SU-DHL-6 (cell line): Measurements from ENCODE around the gene ATP1B3.

ENCODE experiments used
- H2AFZ ChIP-seq: fragments of 200-600 bp; sonication (generic); 2 replicates; pipeline ENCODE4 v1.6.1; 2014; ENCODE audit warnings: low read depth, mild to moderate bottlenecking, moderate library complexity, mixed read lengths, antibody characterized with exemption, low read length; ENCODE audit not compliant: severe bottlenecking
- H3F3A ChIP-seq: fragments of 200-600 bp; shearing (Covaris generic); 2 replicates; pipeline ENCODE4 v1.6.0; 2016; ENCODE audit warnings: antibody characterized with exemption, mild to moderate bottlenecking; ENCODE audit not compliant: insufficient read depth
- H3K27ac ChIP-seq: fragments of 200-600 bp; sonication (generic); 2 replicates; pipeline ENCODE4 v1.5.1; 2016; ENCODE audit warnings: low read depth, mild to moderate bottlenecking, low read length, moderate library complexity, mixed read lengths
- H3K27me3 ChIP-seq: fragments of 200-600 bp; sonication (generic), shearing (Covaris generic); 2 replicates; pipeline ENCODE4 v1.6.0; 2014; ENCODE audit warnings: mild to moderate bottlenecking, low read length
- H3K36me3 ChIP-seq: fragments of 200-600 bp; sonication (generic); 2 replicates; pipeline ENCODE4 v1.6.1; 2014; ENCODE audit warnings: mild to moderate bottlenecking, low read length, mixed read lengths
- H3K4me2 ChIP-seq: fragments of 300-600, 200-600 bp; shearing (Covaris generic), sonication (generic); 2 replicates; pipeline ENCODE4 v1.6.0; 2014; ENCODE audit warnings: low read length, low read depth, mild to moderate bottlenecking; ENCODE audit not compliant: poor library complexity, severe bottlenecking
- H3K4me3 ChIP-seq: fragments of 200-600 bp; sonication (generic); 2 replicates; pipeline ENCODE4 v1.5.1; 2014; ENCODE audit warnings: antibody characterized with exemption, low read length, mild to moderate bottlenecking, mixed read lengths; ENCODE audit not compliant: insufficient read depth, poor library complexity, severe bottlenecking
- H3K79me2 ChIP-seq: fragments of 200-600 bp; sonication (generic); 2 replicates; pipeline ENCODE4 v1.6.1; 2014; ENCODE audit warnings: mild to moderate bottlenecking, low read length, moderate library complexity; ENCODE audit not compliant: insufficient read depth
- H3K9ac ChIP-seq: fragments of 200-600 bp; sonication (generic); 2 replicates; pipeline ENCODE4 v1.7.0; 2014; ENCODE audit warnings: mild to moderate bottlenecking, low read length
- H3K9me2 ChIP-seq: fragments of 200-600 bp; sonication (generic); replicated peaks from 2 replicates; pipeline ENCODE4 v1.6.1; 2014; ENCODE audit warnings: low read length; ENCODE audit not compliant: insufficient read depth
- H3K9me3 ChIP-seq: fragments of 200-600 bp; sonication (generic); 2 replicates; pipeline ENCODE4 v1.6.1; 2014; ENCODE audit warnings: low read length, mixed read lengths; ENCODE audit not compliant: insufficient read depth
- H4K20me1 ChIP-seq: fragments of 200-600 bp; sonication (generic); 2 replicates; pipeline ENCODE4 v1.6.1; 2014; ENCODE audit warnings: low read depth, mild to moderate bottlenecking, antibody characterized with exemption, low read length, moderate library complexity, mixed read lengths
- EZH2phosphoT487 ChIP-seq: fragments of 200-600 bp; sonication (generic), shearing (Covaris generic); conservative IDR thresholded peaks from 2 replicates; pipeline ENCODE4 v1.6.1; 2018; ENCODE audit warnings: mild to moderate bottlenecking, antibody characterized with exemption, low read length, moderate library complexity, mixed read lengths
- TF ChIP-seq, protein P1 (sequence below): fragments of 200-600 bp; sonication (generic); IDR thresholded peaks from one replicate; pipeline ENCODE4 v1.5.1; 2017; ENCODE audit warnings: antibody characterized with exemption, mild to moderate bottlenecking, low read length, moderate library complexity; ENCODE audit not compliant: insufficient read depth, poor library complexity, severe bottlenecking

Gene ATP1B3

DNA sequence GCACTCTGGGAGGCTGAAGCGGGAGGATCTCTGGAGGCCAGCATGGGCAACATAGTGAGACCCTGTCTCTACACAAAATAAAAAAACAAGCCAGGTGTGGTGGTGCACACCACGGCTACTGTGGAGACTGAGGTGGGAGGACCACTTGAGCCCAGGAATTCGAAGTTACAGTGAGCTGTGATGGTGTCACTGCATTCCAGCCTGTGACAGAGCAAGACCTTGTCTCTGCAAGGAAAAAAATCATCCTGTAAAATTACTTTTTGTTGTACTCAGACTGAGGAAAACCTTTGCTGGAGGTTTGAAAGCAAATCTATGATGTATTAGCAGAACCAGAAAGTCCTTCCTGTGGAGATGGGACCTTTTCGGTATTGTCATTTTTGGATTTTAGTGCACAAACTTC, 63.3 kb downstream of the ATP1B3 start:
- H3K4me2 ChIP-seq = no peak overlapping the region
- H3K9me3 ChIP-seq = no peaks in the 10 kb centered on the region
- H3F3A ChIP-seq = no peaks in the 10 kb centered on the region
- TF ChIP-seq, protein P1, sequence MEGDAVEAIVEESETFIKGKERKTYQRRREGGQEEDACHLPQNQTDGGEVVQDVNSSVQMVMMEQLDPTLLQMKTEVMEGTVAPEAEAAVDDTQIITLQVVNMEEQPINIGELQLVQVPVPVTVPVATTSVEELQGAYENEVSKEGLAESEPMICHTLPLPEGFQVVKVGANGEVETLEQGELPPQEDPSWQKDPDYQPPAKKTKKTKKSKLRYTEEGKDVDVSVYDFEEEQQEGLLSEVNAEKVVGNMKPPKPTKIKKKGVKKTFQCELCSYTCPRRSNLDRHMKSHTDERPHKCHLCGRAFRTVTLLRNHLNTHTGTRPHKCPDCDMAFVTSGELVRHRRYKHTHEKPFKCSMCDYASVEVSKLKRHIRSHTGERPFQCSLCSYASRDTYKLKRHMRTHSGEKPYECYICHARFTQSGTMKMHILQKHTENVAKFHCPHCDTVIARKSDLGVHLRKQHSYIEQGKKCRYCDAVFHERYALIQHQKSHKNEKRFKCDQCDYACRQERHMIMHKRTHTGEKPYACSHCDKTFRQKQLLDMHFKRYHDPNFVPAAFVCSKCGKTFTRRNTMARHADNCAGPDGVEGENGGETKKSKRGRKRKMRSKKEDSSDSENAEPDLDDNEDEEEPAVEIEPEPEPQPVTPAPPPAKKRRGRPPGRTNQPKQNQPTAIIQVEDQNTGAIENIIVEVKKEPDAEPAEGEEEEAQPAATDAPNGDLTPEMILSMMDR = no peak
- H3K27ac ChIP-seq = no peak overlapping the region
- no peak overlapping the region for H3K9ac ChIP-seq
- no peaks in the 10 kb centered on the region for H3K79me2 ChIP-seq
- no peak overlapping the region for H2AFZ ChIP-seq
- H3K27me3 ChIP-seq = no peaks in the 10 kb centered on the region
- H3K9me2 ChIP-seq = no peaks in the 10 kb centered on the region
- no peak overlapping the region for H3K4me3 ChIP-seq
- no peaks in the 10 kb centered on the region for H3K36me3 ChIP-seq
- H4K20me1 ChIP-seq = no peaks in the 10 kb centered on the region

GRCh38 chr3:141940194-141940776, 63.8 kb downstream of the ATP1B3 start:
- Histone ChIP-seq H3K9ac (no peak overlapping the region), H3K9me2 (no peaks in the 10 kb centered on the region), H3K9me3 (no peaks in the 10 kb centered on the region), H3K27me3 (no peaks in the 10 kb centered on the region), H3K79me2 (no peaks in the 10 kb centered on the region), H3K27ac (no peak overlapping the region), H4K20me1 (no peaks in the 10 kb centered on the region), H3K36me3 (no peaks in the 10 kb centered on the region), H3F3A (no peaks in the 10 kb centered on the region), H3K4me3 (no peak overlapping the region), H3K4me2 (no peak overlapping the region), H2AFZ (no peak overlapping the region)
- TF ChIP-seq, protein P1 = no peak
- no peak for TF ChIP-seq EZH2phosphoT487

DNA sequence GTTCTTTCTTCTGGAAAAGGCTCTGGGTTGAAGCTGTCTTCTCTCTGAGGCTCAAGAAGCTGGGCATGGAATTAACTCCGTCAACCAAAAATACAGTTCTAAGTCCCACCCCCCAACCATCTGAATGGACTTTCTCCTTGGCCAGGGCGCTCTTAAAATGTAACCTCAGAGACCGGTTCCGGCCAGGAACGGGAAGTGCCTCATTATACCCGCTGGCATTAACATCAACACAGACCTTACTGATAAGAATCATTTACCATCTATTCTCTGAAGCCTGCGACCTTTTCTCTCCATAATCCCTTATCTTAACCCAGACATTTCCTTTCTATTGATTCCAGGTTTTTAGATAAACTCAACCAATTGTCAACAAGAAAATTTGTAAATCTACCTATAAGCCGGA, 64.7 kb downstream of the ATP1B3 start:
- Histone ChIP-seq H3K79me2 (no peaks in the 10 kb centered on the region), H3K36me3 (no peaks in the 10 kb centered on the region), H3K4me2 (no peak overlapping the region), H3F3A (no peaks in the 10 kb centered on the region), H3K27ac (no peak overlapping the region), H3K9me2 (no peaks in the 10 kb centered on the region), H3K9me3 (no peaks in the 10 kb centered on the region), H4K20me1 (no peaks in the 10 kb centered on the region), H2AFZ (no peak overlapping the region), H3K9ac (no peak overlapping the region), H3K27me3 (no peaks in the 10 kb centered on the region), H3K4me3 (no peak overlapping the region)
- TF ChIP-seq, protein P1 = no peak
- no peak for TF ChIP-seq EZH2phosphoT487
